ENCODE data around the gene SMIM10L2A.
"Not testable (repeated sequence)": the region's sequence is repeated elsewhere in the genome, so short reads cannot be mapped to it uniquely, and the experiment has no call there.

SMIM10L2A gene

DNA sequence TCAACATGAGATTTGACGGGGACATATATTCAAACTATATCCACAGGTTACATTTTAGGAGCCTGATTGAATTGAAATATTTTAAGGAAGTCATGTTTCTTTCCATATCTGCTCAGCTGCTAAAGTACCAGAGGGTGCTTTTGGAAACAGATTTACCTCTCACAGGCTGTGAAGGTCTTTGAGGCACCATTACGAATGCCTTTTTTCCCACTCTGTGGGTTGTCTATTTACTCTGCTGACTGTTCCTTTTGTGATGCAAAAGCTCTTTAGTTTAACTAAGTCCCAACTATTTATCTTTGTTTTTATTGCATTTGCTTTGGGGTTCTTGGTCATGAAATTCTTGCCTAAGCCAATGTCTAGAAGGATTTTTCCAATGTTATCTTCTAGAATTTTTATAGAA, 40.0 kb downstream of the SMIM10L2A start:
- DNase-seq: not testable (repeated sequence)

DNA sequence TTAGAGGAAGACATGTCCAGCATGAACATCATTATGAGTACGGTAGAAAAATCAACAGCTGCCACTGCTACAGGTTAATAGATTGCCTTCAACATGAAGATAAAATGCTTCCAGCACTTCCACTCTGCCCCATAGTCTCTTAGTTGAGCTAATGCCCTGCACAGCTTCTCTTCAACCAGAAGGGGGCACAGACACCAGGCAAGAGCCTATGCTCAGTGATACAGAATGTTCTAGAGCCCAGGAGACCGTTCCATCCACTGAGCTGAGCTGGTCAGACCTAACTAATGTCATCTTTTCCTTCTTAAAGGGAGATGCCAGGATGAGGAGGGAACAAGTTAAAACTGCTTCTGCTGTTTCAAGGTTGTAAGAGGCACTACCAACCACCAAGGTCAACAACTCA, 42.2 kb downstream of the SMIM10L2A start:
- DNase-seq: no peak

DNA sequence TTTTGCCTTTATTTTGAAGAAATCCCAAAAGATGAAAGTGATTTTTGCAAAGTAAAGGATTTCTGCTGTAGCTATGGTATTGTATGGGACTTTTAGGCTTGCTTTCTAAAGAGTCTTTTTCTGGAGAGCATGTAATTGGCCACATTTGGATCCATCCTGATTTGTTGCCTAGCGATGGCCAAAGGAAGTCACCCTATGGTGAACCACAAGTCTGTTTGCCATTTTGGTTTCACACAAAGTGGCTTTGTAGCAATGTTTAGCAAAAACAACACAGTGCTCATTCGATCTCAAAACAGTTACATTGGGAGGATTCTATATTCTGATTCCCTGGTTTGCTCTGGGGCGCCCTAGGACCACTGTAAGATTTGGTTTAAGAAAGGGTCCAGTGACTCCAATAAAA, 54.6 kb downstream of the SMIM10L2A start:
- no peak for DNase-seq

DNA sequence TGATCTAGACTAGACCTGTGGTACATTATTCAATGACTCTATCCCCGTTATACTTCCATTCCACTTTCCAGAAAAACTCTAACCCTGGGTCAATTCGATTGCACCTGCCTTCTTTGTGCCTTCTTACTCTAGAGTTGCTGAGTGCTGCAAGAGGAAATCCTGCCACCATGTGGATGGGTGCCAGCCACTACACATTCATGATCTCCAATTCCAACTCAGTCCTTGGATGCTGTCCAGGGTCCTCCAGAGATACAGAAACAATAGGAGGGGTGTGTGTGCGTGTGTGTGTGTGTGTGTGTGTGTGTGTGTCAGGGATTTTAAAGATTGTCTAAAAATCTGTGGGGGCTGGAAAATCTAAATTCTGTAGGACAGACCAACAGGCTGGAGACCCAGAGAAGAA, 55.8 kb downstream of the SMIM10L2A start:
- peak; percentile 50 for DNase-seq
